Thoracic aorta (tissue), 2 donors: ENCODE measurements around the gene STARD10. TPM values are rescaled to one million over a fixed set of nuclear protein-coding genes. Genes with fewer than 3 reads are reported as not detected.

ENCODE experiments used
- ATAC-seq: fragments of 150-250 bp; one replicate; pipeline ENCODE4 v1.8.0; 2017; ENCODE audit warnings: low read depth; ENCODE audit not compliant: insufficient number of reproducible peaks, low FRiP score
- DNase-seq: peaks from one replicate; pipeline ENCODE4 v3.0.0-alpha.2; 2020; ENCODE audit warnings: low spot score
- H3K27ac ChIP-seq, 2 donors: fragments of 200-600 bp; sonication (generic); 1 replicate in 1 of 2; 2 replicates in 1 of 2; pipeline ENCODE4 v1.5.1; 2016; ENCODE audit warnings: mild to moderate bottlenecking in 2 of 2, moderate library complexity in 2 of 2
- H3K27me3 ChIP-seq: fragments of 200-600 bp; sonication (generic); replicated peaks from 2 replicates; pipeline ENCODE4 v1.6.0; 2016; ENCODE audit warnings: mild to moderate bottlenecking; ENCODE audit not compliant: insufficient read depth
- H3K36me3 ChIP-seq: fragments of 200-600 bp; sonication (generic); one replicate; pipeline ENCODE4 v1.5.1; 2016
- H3K4me1 ChIP-seq, 2 donors: fragments of 200-600 bp; sonication (generic); 1 replicate in 1 of 2; 2 replicates in 1 of 2; pipeline versions ENCODE4 v1.5.1 to v1.6.0; 2016; ENCODE audit warnings: low read depth in 2 of 2, mild to moderate bottlenecking in 1 of 2; ENCODE audit not compliant: control insufficient read depth in 1 of 2
- H3K4me3 ChIP-seq: fragments of 200-600 bp; sonication (generic); 2 replicates; pipeline ENCODE4 v1.5.1; 2016; ENCODE audit warnings: mild to moderate bottlenecking
- H3K9me3 ChIP-seq: fragments of 200-600 bp; sonication (generic); 2 replicates; pipeline ENCODE4 v1.5.1; 2016
- CTCF ChIP-seq: fragments of 200-600 bp; sonication (generic); IDR thresholded peaks from one replicate; pipeline ENCODE4 v1.5.1; 2019; ENCODE audit warnings: antibody characterized with exemption
- total RNA-seq, 2 donors: library from RNA; depleted of rRNA; stranded (reverse); fragments of >200 nt; gene quantifications; one replicate each; pipeline versions ENCODE4 v1.1.0 to v1.2.3, GENCODE V29; 2016

Gene STARD10
- 10 to 100 TPM; 24.3 to 57.3 TPM for total RNA-seq

- H3K27me3 ChIP-seq = no peaks in the 10 kb centered on the region
- peak; percentile 97 for TF ChIP-seq CTCF
- no peaks in the 10 kb centered on the region for H3K9me3 ChIP-seq
- peak within 1 kb of the TSS; percentile 76 to 85 for H3K27ac ChIP-seq
- peaks cover 18 to 41% of the 10 kb centered on the region in 2 donors for H3K4me1 ChIP-seq
- DNase-seq (peak; percentile 85), ATAC-seq (peak; percentile 94)
- H3K36me3 ChIP-seq = no peaks in the 10 kb centered on the region
- peak within 1 kb of the TSS; percentile 73 for H3K4me3 ChIP-seq
These were observed at the start of gene STARD10 for GRCh38 chr11:72793425-72794367. Gene STARD10 (minus strand): TSS chr11:72794047. CDS start chr11:72781181, 12,866 bp downstream.

GRCh38 chr11:72842653-72843330, 48.9 kb upstream of the STARD10 start:
- TF ChIP-seq CTCF = no peak
- ATAC-seq (no peak), DNase-seq (no peak)
- H3K36me3 ChIP-seq = peaks cover 24% of the 10 kb centered on the region
- H3K27ac ChIP-seq = no peak overlapping the region
- H3K9me3 ChIP-seq = no peaks in the 10 kb centered on the region
- H3K4me3 ChIP-seq = no peak overlapping the region
- peaks cover 0 to 28% of the 10 kb centered on the region in 2 donors for H3K4me1 ChIP-seq
- H3K27me3 ChIP-seq = no peaks in the 10 kb centered on the region

- DNase-seq (no peak), ATAC-seq (no peak)
- Histone ChIP-seq H3K27me3 (no peaks in the 10 kb centered on the region), H3K4me3 (no peak overlapping the region), H3K4me1 (peaks cover 0 to 33% of the 10 kb centered on the region in 2 donors), H3K27ac (no peak overlapping the region), H3K36me3 (peaks cover 29% of the 10 kb centered on the region), H3K9me3 (no peaks in the 10 kb centered on the region)
- TF ChIP-seq CTCF = no peak
These were observed 48.3 kb upstream of the STARD10 start for GRCh38 chr11:72842126-72842525.

- Histone ChIP-seq H3K4me3 (no peak overlapping the region), H3K9me3 (no peaks in the 10 kb centered on the region), H3K27ac (no peak overlapping the region), H3K27me3 (no peaks in the 10 kb centered on the region), H3K36me3 (peaks cover 29% of the 10 kb centered on the region), H3K4me1 (peaks cover 5 to 40% of the 10 kb centered on the region in 2 donors)
- DNase-seq (no peak), ATAC-seq (no peak)
- no peak for TF ChIP-seq CTCF
These were observed 47.5 kb upstream of the STARD10 start for GRCh38 chr11:72841397-72841796.

GRCh38 chr11:72840780-72841179, 46.9 kb upstream of the STARD10 start:
- no peak for ATAC-seq
- Histone ChIP-seq H3K27me3 (no peaks in the 10 kb centered on the region), H3K27ac (no peak overlapping the region), H3K4me3 (no peak overlapping the region), H3K36me3 (peaks cover 29% of the 10 kb centered on the region), H3K9me3 (no peaks in the 10 kb centered on the region), H3K4me1 (peaks cover 11 to 46% of the 10 kb centered on the region in 2 donors)
- no peak for DNase-seq
- no peak for TF ChIP-seq CTCF
